H1 (cell line): ENCODE data around the gene PIP4K2C. TPM values are rescaled to one million over a fixed set of nuclear protein-coding genes. Genes with fewer than 3 reads are reported as not detected.

Experiments
- CTCF ChIA-PET: fragments of 300-600 bp; sonication (Branson Sonifier 250); formaldehyde crosslinking; loops from one replicate; lab custom pipeline; 2021; ENCODE audit not compliant: partially characterized antibody; lab: Charles Lee
- POLR2A ChIA-PET: fragments of 300-600 bp; sonication (Branson Sonifier 250); formaldehyde crosslinking; loops from one replicate; lab custom pipeline; 2021; ENCODE audit warnings: inconsistent platforms; ENCODE audit not compliant: partially characterized antibody; lab: Charles Lee
- DNase-seq, 2 experiments: peaks; one replicate each; pipeline versions ENCODE4 v3.0.0 to v3.0.0-alpha.2; 2010 to 2022; ENCODE audit warnings: low spot score in 2 of 2, low read depth in 1 of 2, mixed read lengths in 1 of 2
- FAIRE-seq: peaks from 2 replicates; lab custom pipeline; 2011; peaks lifted over from hg19 to GRCh38; lab: Jason Lieb, UNC
- H2AFZ ChIP-seq: 2 replicates; pipeline ENCODE4 v1.8.1; 2012; ENCODE audit warnings: low read length, inconsistent platforms
- H2AK5ac ChIP-seq: 2 replicates; pipeline ENCODE4 v1.6.1; 2013; ENCODE audit warnings: low read depth, low read length
- H2BK120ac ChIP-seq: replicated peaks from 2 replicates; pipeline ENCODE3; 2013; ENCODE audit warnings: low read depth, low read length, inconsistent platforms
- H2BK12ac ChIP-seq: 2 replicates; pipeline ENCODE4 v1.6.1; 2013; ENCODE audit warnings: low read depth, low read length
- H2BK15ac ChIP-seq: 2 replicates; pipeline ENCODE4 v1.6.1; 2013; ENCODE audit warnings: low read length
- H2BK20ac ChIP-seq: 2 replicates; pipeline ENCODE4 v1.6.1; 2013; ENCODE audit warnings: low read length
- H2BK5ac ChIP-seq: 2 replicates; pipeline ENCODE4 v1.6.1; 2013; ENCODE audit warnings: low read depth, low read length
- H3K14ac ChIP-seq: 2 replicates; pipeline ENCODE4 v1.6.1; 2013; ENCODE audit warnings: inconsistent platforms; ENCODE audit not compliant: insufficient read length
- H3K18ac ChIP-seq: 2 replicates; pipeline ENCODE4 v1.6.1; 2013; ENCODE audit warnings: low read length; ENCODE audit errors: extremely low read depth
- H3K23ac ChIP-seq: 2 replicates; pipeline ENCODE4 v1.6.1; 2013; ENCODE audit warnings: inconsistent platforms; ENCODE audit not compliant: insufficient read length
- H3K23me2 ChIP-seq: 2 replicates; pipeline ENCODE4 v1.6.1; 2013; ENCODE audit warnings: low read depth, low read length
- H3K27ac ChIP-seq: 2 replicates; pipeline ENCODE4 v1.6.1; 2011; ENCODE audit warnings: low read depth, low read length, inconsistent platforms
- H3K27me3 ChIP-seq, 4 experiments: replicated peaks in 1 of 4; 1 replicate in 1 of 4; 2 replicates in 3 of 4; pipeline versions ENCODE4 v1.6.1 to v1.8.1; 2011 to 2013; ENCODE audit warnings: low read length in 3 of 4, mild to moderate bottlenecking in 3 of 4, inconsistent platforms in 2 of 4, mixed read lengths in 2 of 4, moderate library complexity in 1 of 4; ENCODE audit not compliant: control insufficient read depth in 3 of 4, insufficient read depth in 3 of 4; ENCODE audit errors: extremely low read depth in 1 of 4
- H3K36me3 ChIP-seq, 4 experiments: 2 replicates each; pipeline versions ENCODE4 v1.6.1 to v1.8.1; 2011 to 2013; ENCODE audit warnings: mild to moderate bottlenecking in 4 of 4, low read length in 3 of 4, moderate library complexity in 2 of 4, control low read depth in 1 of 4, inconsistent platforms in 1 of 4; ENCODE audit not compliant: insufficient read depth in 4 of 4, control insufficient read depth in 2 of 4
- H3K4ac ChIP-seq: replicated peaks from 2 replicates; pipeline ENCODE3; 2013; ENCODE audit warnings: low read length, low read depth, mixed read lengths, inconsistent platforms; ENCODE audit not compliant: insufficient read length
- H3K4me1 ChIP-seq, 4 experiments: replicated peaks in 1 of 4; 1 replicate in 1 of 4; 2 replicates in 3 of 4; pipeline versions ENCODE4 v1.6.1 to v1.8.1; 2011 to 2013; ENCODE audit warnings: low read length in 3 of 4, inconsistent platforms in 2 of 4, mixed read lengths in 1 of 4; ENCODE audit not compliant: insufficient read depth in 4 of 4, control insufficient read depth in 3 of 4
- H3K4me2 ChIP-seq, 2 experiments: 2 replicates each; pipeline versions ENCODE4 v1.6.1 to v1.8.1; 2011 to 2013; ENCODE audit warnings: low read depth in 2 of 2, low read length in 2 of 2, control low read depth in 1 of 2, inconsistent platforms in 1 of 2, mild to moderate bottlenecking in 1 of 2; ENCODE audit not compliant: insufficient read depth in 1 of 2
- H3K4me3 ChIP-seq, 4 experiments: fragments of 200-600, 300-600 bp in 1 of 4; sonication (generic), shearing (Covaris generic), sonication (Bioruptor Twin) in 1 of 4; 2 replicates each; pipeline versions ENCODE4 v1.5.1 to v1.8.1; 2011 to 2016; ENCODE audit warnings: low read length in 4 of 4, low read depth in 3 of 4, control low read depth in 2 of 4, inconsistent platforms in 2 of 4, mild to moderate bottlenecking in 2 of 4, mixed read lengths in 1 of 4, moderate library complexity in 1 of 4; ENCODE audit not compliant: insufficient read depth in 2 of 4; ENCODE audit errors: extremely low read depth in 1 of 4
- H3K56ac ChIP-seq: replicated peaks from 2 replicates; pipeline ENCODE3; 2013; ENCODE audit warnings: low read depth, mild to moderate bottlenecking, mixed read lengths, low read length, inconsistent platforms; ENCODE audit not compliant: insufficient read length
- H3K79me1 ChIP-seq: 2 replicates; pipeline ENCODE4 v1.6.1; 2013; ENCODE audit warnings: low read depth, low read length, control low read depth
- H3K79me2 ChIP-seq, 2 experiments: 2 replicates each; pipeline versions ENCODE4 v1.6.1 to v1.8.1; 2012 to 2013; ENCODE audit warnings: low read length in 2 of 2, mild to moderate bottlenecking in 2 of 2, inconsistent platforms in 1 of 2; ENCODE audit not compliant: insufficient read depth in 2 of 2, control insufficient read depth in 1 of 2
- H3K9ac ChIP-seq, 4 experiments: replicated peaks in 1 of 4; 1 replicate in 1 of 4; 2 replicates in 3 of 4; pipeline versions ENCODE4 v1.6.1 to v1.8.1; 2011 to 2013; ENCODE audit warnings: low read depth in 3 of 4, low read length in 3 of 4, control low read depth in 2 of 4, mild to moderate bottlenecking in 2 of 4, moderate library complexity in 2 of 4, inconsistent platforms in 1 of 4; ENCODE audit errors: extremely low read depth in 1 of 4
- H3K9me3 ChIP-seq, 2 experiments: 2 replicates each; pipeline versions ENCODE4 v1.6.1 to v1.8.1; 2012 to 2013; ENCODE audit warnings: mild to moderate bottlenecking in 2 of 2, moderate library complexity in 2 of 2, control low read depth in 1 of 2, inconsistent platforms in 1 of 2, low read depth in 1 of 2, low read length in 1 of 2, mixed read lengths in 1 of 2; ENCODE audit not compliant: insufficient read depth in 2 of 2
- H4K20me1 ChIP-seq, 2 experiments: replicated peaks in 1 of 2; 2 replicates each; pipeline versions ENCODE3 to v1.8.1; 2011 to 2013; ENCODE audit warnings: inconsistent platforms in 2 of 2, low read length in 2 of 2, mild to moderate bottlenecking in 1 of 2; ENCODE audit not compliant: insufficient read depth in 2 of 2, control insufficient read depth in 1 of 2
- H4K5ac ChIP-seq: 2 replicates; pipeline ENCODE4 v1.6.1; 2013; ENCODE audit warnings: low read length, low read depth, mixed read lengths, inconsistent platforms; ENCODE audit not compliant: insufficient read length
- H4K8ac ChIP-seq: 2 replicates; pipeline ENCODE4 v1.8.0; 2013; ENCODE audit warnings: mild to moderate bottlenecking, moderate library complexity, low read length, inconsistent platforms; ENCODE audit not compliant: insufficient read depth; ENCODE audit errors: extremely low read depth
- H4K91ac ChIP-seq: replicated peaks from 2 replicates; pipeline ENCODE3; 2013; ENCODE audit warnings: low read length, mixed read lengths, inconsistent platforms; ENCODE audit not compliant: insufficient read length
- ASH2L ChIP-seq: fragments of 200-600, 300-600 bp; sonication (generic); IDR thresholded peaks from one replicate; pipeline ENCODE4 v1.7.1; 2017; ENCODE audit warnings: low read length
- BCL11A ChIP-seq, 2 experiments: IDR thresholded peaks; one replicate each; pipeline ENCODE4 v1.6.1; 2011; ENCODE audit warnings: low read depth in 2 of 2, low read length in 2 of 2, mild to moderate bottlenecking in 2 of 2
- CEBPB ChIP-seq: IDR thresholded peaks from 2 replicates; pipeline ENCODE4 v1.6.1; 2012; ENCODE audit warnings: low read depth, low read length
- JUN ChIP-seq: IDR thresholded peaks from 2 replicates; pipeline ENCODE4 v1.6.1; 2011; ENCODE audit warnings: low read depth, mild to moderate bottlenecking, improper control_type of control experiment, low read length
- NANOG ChIP-seq: IDR thresholded peaks from 2 replicates; pipeline ENCODE4 v1.6.1; 2011; ENCODE audit warnings: low read length, low read depth, mild to moderate bottlenecking, inconsistent platforms; ENCODE audit not compliant: insufficient read depth, poor library complexity, severe bottlenecking
- ZNF274 ChIP-seq: IDR thresholded peaks from 2 replicates; pipeline ENCODE4 v1.7.0; 2012; ENCODE audit warnings: low read length, borderline replicate concordance; ENCODE audit errors: extremely low read depth
- polyA plus RNA-seq, 7 experiments: library from polyadenylated mRNA; depleted of rRNA in 3 of 7; stranded (reverse) in 5 of 7; unstranded in 2 of 7; fragments of >200 nt in 5 of 7; fragments of 200-250 nt in 2 of 7; gene quantifications; 1 replicate in 5 of 7; 2 replicates in 1 of 7; 4 replicates in 1 of 7; pipeline versions ENCODE4 v1.2.1 to v1.2.3, GENCODE V29; 2011 to 2013; ENCODE audit warnings: missing spikeins in 2 of 7, mixed read lengths in 2 of 7
- total RNA-seq: library from RNA; stranded (reverse); fragmentation: NEBNext Ultra II Directional; extraction: Animal tissue kit (Norgen Biotek cat#: 25700); gene quantifications from 2 replicates; pipeline ENCODE4 v1.2.1, GENCODE V29; 2021

The PIP4K2C gene
- total and polyA plus RNA-seq, 2 of the 8 experiments (the other 6 are each of a cell fraction or from before 2014, with no cell fraction given) = 25.0 to 27.1 TPM

GRCh38 chr12:57602544-57602943 lies 11.6 kb downstream of the PIP4K2C start:
- Histone ChIP-seq H4K8ac (no peak overlapping the region), H2BK12ac (no peak overlapping the region), H3K4me3 (no peak overlapping the region), H4K91ac (no peak overlapping the region), H3K14ac (no peak overlapping the region), H3K79me1 (no peaks in the 10 kb centered on the region; the same call in 1 of the 2 replicates), H3K4ac (no peak overlapping the region), H3K4me2 (no peak overlapping the region), H3K79me2 (peaks cover 0 to 10% of the 10 kb centered on the region in 2 experiments; a peak in 1 of 4 replicates), H3K18ac (no peak overlapping the region), H3K4me1 (peaks cover 0 to 4% (median 2%) of the 10 kb centered on the region in 4 experiments; a peak in 6 of 7 replicates), H2BK15ac (no peak overlapping the region), H3K27me3 (no peaks in the 10 kb centered on the region), H2AK5ac (no peak overlapping the region), H4K5ac (no peak overlapping the region), H3K36me3 (peaks cover 3 to 23% (median 16%) of the 10 kb centered on the region in 4 experiments; a peak in 6 of 8 replicates), H3K23ac (no peak overlapping the region), H3K27ac (no peak overlapping the region), H2BK120ac (no peak overlapping the region), H2BK20ac (no peak overlapping the region), H3K56ac (no peak overlapping the region), H3K9me3 (no peaks in the 10 kb centered on the region), H2BK5ac (no peak overlapping the region), H4K20me1 (peaks cover 0 to 2% of the 10 kb centered on the region in 2 experiments), H2AFZ (no peak overlapping the region), H3K23me2 (peaks cover 11% of the 10 kb centered on the region), H3K9ac (no peak overlapping the region)
- DNase-seq (no peak), FAIRE-seq (no peak)
- ChIA-PET CTCF (interaction anchor here (2.4 kb wide), 1 partner anchor 19 kb away, joined by 16 read pairs; no protein-coding TSS in a partner anchor), POLR2A (interaction anchor here (1.0 to 7.7 kb wide), 4 partner anchors 11 to 133 kb away, joined by 3 to 60 read pairs (median 5); partner anchors contain the start of gene PIP4K2C)
- TF ChIP-seq BCL11A (IDR thresholded peaks at IDR 0.05; ENCODE audit: low read depth in 2 of 2, low read length in 2 of 2) = no peak
- TF ChIP-seq NANOG = no peak
- no peak for TF ChIP-seq CEBPB
- TF ChIP-seq ASH2L = no peak
- TF ChIP-seq JUN = no peak
- no peak for TF ChIP-seq ZNF274
